ENCODE data around the gene TMEM59. TPM values are rescaled to one million over a fixed set of nuclear protein-coding genes. Genes with fewer than 3 reads are reported as not detected.
"Not testable (repeated sequence)": the region's sequence is repeated elsewhere in the genome, so short reads cannot be mapped to it uniquely, and the experiment has no call there.

TMEM59 gene
- total and polyA plus RNA-seq, 8 donors = 235 to 468 (median 327) TPM

GRCh38 chr1:54028306-54029251, 24.4 kb downstream of the TMEM59 start:
- H3K4me1 ChIP-seq = no peaks in the 10 kb centered on the region
- intact Hi-C loops (cut with DNase I) = no loop called here
- H3K27me3 ChIP-seq = no peaks in the 10 kb centered on the region
- H3K27ac ChIP-seq = no peak overlapping the region
- no peak for ATAC-seq
- no peak for DNase-seq
- H3K4me3 ChIP-seq = no peak overlapping the region
- H3K36me3 ChIP-seq = peaks cover 0 to 45% of the 10 kb centered on the region in 2 donors
- H3K9me3 ChIP-seq = no peaks in the 10 kb centered on the region
- TF ChIP-seq, protein P1, sequence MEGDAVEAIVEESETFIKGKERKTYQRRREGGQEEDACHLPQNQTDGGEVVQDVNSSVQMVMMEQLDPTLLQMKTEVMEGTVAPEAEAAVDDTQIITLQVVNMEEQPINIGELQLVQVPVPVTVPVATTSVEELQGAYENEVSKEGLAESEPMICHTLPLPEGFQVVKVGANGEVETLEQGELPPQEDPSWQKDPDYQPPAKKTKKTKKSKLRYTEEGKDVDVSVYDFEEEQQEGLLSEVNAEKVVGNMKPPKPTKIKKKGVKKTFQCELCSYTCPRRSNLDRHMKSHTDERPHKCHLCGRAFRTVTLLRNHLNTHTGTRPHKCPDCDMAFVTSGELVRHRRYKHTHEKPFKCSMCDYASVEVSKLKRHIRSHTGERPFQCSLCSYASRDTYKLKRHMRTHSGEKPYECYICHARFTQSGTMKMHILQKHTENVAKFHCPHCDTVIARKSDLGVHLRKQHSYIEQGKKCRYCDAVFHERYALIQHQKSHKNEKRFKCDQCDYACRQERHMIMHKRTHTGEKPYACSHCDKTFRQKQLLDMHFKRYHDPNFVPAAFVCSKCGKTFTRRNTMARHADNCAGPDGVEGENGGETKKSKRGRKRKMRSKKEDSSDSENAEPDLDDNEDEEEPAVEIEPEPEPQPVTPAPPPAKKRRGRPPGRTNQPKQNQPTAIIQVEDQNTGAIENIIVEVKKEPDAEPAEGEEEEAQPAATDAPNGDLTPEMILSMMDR (IDR thresholded peaks at IDR 0.05) = no peak

- TF ChIP-seq, protein P1 (IDR thresholded peaks at IDR 0.05) = no peak
These were observed 25.2 kb downstream of the TMEM59 start for GRCh38 chr1:54027848-54028247.

DNA sequence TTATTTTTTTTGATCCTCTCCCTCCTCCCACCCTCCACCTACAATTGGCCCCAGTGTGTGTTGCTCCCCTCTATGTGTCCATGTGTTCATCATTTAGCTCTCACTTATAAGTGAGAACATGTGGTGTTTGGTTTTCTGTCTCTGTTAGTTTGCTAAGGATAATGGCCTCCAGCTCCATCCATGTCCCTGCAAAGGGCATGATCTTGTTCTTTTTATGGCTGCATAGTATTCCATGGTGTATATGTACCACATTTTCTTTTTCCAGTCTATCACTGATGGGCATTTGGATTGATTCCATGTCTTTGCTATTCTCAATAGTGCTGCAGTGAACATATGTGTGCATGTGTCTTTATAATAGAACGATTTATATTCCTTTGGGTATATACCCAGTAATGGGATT, 28.2 kb downstream of the TMEM59 start:
- intact Hi-C loops (cut with DNase I); H3K9me3 ChIP-seq; H3K36me3 ChIP-seq; ATAC-seq; H3K27me3 ChIP-seq; DNase-seq; H3K4me1 ChIP-seq; H3K27ac ChIP-seq; H3K4me3 ChIP-seq: not testable (repeated sequence)

More at GRCh38 chr1:54027848-54028247, 25.2 kb downstream of the TMEM59 start:
- no peaks in the 10 kb centered on the region for H3K4me1 ChIP-seq
- H3K27me3 ChIP-seq = no peaks in the 10 kb centered on the region
- peaks cover 0 to 38% of the 10 kb centered on the region in 2 donors for H3K36me3 ChIP-seq
- H3K9me3 ChIP-seq = no peaks in the 10 kb centered on the region
- intact Hi-C loops (cut with DNase I) = no loop called here
- DNase-seq (no peak), ATAC-seq (no peak)
- no peak overlapping the region for H3K27ac ChIP-seq
- no peak overlapping the region for H3K4me3 ChIP-seq

GRCh38 chr1:54024358-54024757, 28.6 kb downstream of the TMEM59 start:
- intact Hi-C loops (cut with DNase I) = no loop called here
- Histone ChIP-seq H3K4me3 (no peak overlapping the region), H3K4me1 (no peaks in the 10 kb centered on the region), H3K27me3 (no peaks in the 10 kb centered on the region), H3K9me3 (no peaks in the 10 kb centered on the region), H3K27ac (no peak overlapping the region), H3K36me3 (peaks cover 0 to 4% of the 10 kb centered on the region in 2 donors)
- no peak for DNase-seq
- no peak for ATAC-seq
- TF ChIP-seq, protein P1 (IDR thresholded peaks at IDR 0.05) = no peak

GRCh38 chr1:54019562-54020176, 33.3 kb downstream of the TMEM59 start:
- H3K4me3 ChIP-seq; H3K9me3 ChIP-seq; intact Hi-C loops (cut with DNase I); H3K4me1 ChIP-seq; H3K27ac ChIP-seq; H3K27me3 ChIP-seq; H3K36me3 ChIP-seq; ATAC-seq; DNase-seq: not testable (repeated sequence)

DNA sequence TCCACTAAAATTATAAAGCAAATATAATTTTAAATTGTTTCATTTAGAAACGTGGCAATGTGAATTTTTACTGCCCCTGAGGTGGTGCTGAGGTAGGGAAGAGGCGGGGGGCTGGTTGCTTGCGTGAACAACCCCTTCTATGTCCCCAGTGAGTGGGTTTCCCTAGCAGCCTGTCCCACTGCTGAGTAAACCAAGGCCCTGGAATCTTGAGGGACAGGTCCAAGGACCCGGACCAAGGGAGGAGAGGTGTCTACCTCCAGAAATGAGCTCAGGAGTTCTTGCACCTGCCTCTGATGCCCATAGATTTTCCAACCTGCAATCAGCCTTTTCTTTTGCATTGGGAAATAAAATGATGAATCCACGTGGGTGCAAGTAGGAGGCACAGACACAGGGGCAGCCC, 34.4 kb downstream of the TMEM59 start:
- Histone ChIP-seq H3K27ac (no peak overlapping the region), H3K36me3 (no peaks in the 10 kb centered on the region), H3K4me3 (no peak overlapping the region)

More for the DNA sequence above, 34.4 kb downstream of the TMEM59 start:
- H3K4me1 ChIP-seq = no peaks in the 10 kb centered on the region
- H3K27me3 ChIP-seq = peaks cover 0 to 12% of the 10 kb centered on the region in 2 donors
- no peak for ATAC-seq
- H3K9me3 ChIP-seq = no peaks in the 10 kb centered on the region
- TF ChIP-seq, protein P1 (IDR thresholded peaks at IDR 0.05) = no peak
- intact Hi-C loops (cut with DNase I) = no loop called here
- DNase-seq = no peak

Data from left lung (tissue), 10 donors.